SKM-1 (cell line): Measurements from ENCODE around the gene SIRT7.

Source experiments
- DNase-seq: peaks from one replicate; lab custom pipeline; 2025; ENCODE audit not compliant: unreplicated experiment; lab: John Stamatoyannopoulos, UW

SIRT7 gene

DNA sequence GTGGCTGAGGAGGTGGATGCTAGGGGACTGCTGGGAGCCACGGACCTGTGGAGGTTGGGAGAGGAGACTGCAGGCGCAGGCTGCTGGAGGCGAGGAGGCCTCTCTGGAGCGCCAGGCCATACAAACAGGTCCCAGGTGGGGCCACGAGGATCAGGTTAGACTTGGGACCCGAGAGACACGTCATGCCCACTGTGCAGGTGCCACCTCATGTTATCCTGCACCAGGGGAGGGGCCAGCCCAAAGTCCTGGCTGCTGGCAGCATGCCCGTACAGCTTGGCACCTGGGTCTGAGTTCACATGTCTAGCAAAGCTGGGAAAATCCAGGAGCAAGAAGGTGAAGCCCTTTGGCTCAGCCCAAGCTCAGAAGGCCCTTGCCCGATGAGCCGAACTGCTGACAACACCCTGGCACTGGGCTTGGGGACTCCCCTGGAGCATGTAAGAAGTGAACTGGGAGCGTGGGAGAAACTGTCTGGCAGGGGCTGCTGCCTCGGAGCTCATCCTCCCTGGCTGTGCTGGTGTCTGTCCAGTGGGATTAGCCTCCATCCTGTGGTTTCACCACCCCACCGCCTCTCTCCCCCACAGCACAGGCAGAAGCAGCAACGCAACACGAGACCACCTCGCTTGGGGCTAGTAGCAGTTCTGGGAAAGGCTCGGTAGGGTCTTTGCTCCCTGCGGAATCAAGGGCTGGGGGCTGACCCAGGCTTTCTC lies 52.1 kb downstream of the SIRT7 start:
- DNase-seq, result no peak

DNA sequence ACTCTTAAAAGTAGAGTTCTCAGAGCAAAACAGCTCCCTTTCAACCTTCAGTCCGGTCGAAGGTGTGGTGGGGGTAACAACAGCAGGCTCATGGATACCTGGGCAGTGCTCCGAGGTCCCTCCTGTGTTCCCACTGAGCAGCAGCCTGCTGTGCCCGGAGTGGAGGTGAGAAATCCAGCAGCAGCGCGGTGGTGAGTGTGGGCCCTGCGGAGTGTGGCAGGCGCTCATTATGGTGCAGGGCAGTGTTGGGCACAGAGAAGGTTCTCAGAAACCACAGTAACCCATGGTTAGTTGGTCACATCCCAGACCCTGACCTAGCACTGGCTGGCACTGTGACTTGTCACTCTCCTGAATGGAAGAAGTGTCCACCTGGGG lies 52.6 kb downstream of the SIRT7 start:
- no peak for DNase-seq

DNA sequence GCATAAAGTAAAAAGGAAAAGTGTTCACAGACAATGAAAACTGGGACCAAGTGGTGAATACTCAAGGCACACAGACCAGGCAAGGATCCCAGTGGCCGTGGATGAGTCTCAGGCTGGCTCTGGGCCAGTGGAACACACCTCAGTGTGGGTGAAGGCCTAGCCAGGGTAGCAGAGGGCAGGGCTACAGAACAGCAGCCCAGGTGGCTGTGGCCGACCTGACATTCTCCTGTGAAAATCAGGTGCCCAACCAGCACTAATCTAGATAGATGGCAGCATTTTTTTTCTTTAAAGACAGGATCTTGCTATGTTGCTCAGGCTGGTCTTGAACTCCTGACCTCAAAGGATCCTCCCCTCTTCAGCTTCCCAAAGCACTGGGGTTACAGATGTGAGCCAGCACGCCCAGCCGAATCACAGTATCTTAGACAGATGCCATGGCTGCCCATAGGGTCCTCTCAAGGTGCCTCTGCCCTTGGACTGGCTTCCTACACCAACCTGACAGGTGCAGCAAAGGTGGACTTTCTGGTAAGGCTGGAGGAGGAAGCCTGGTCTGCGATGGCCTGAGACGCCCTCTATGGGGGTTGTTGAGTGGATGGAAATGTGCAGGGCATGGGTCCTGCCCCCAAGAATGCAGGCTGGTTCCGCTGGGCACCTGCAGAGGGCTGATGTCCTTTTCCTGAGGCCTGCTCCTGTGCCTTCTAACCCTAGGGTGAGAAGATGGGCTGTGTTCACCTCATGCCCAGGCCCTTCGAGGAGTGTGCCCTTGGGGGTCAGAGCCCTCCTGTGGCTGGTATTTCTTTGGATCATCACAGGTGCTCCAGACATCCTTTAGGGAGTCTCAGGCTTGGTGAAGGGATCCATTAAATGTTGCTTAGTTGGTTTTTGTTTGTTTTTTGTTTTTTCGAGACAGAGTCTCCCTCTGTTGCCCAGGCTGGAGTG lies 53.9 kb downstream of the SIRT7 start:
- no peak for DNase-seq

DNA sequence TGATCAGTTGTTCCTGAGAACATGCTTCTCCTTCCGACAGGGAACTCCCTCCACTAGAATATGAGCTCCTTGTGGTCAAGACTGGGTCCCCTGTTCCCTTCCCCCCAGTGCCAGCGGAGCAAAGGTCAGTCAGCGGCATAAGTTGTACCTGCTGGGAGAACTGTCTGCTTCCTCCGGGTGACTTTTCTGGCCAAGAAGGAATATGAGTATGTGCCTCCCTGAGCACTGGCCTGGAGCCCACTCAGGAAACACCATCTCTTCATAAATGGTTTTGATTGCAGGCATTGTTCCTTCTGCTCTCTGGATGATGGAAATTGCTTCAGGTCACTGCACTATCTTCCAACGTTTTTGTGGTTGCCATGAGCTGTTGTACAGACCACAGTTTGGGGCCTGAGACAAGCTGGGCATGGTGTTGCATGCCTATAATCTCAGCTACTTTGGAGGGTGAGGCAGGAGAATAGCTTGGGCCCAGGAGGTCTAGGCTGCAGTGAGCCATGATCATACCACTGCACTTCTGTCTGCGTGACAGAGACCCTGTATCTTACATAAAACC lies 54.8 kb downstream of the SIRT7 start:
- no peak for DNase-seq
